ENCODE data around the gene CFTR.
A peak's percentile ranks its signal among the peaks of the same experiment; 100 is the strongest.
"Not testable (repeated sequence)": the region's sequence is repeated elsewhere in the genome, so short reads cannot be mapped to it uniquely, and the experiment has no call there.

The CFTR gene

GRCh38 chr7:117479225-117480054 is at the start of gene CFTR:
CFTR (plus strand) TSS chr7:117480025; CDS start chr7:117480095, 70 bp downstream.
- DNase-seq (ENCODE audit: extremely low spot score, insufficient read length, low read depth) = no peak
- FAIRE-seq = no peak

GRCh38 chr7:117435475-117436043 is 44.3 kb upstream of the CFTR start:
- FAIRE-seq (peak; percentile 89), DNase-seq (ENCODE audit: extremely low spot score, insufficient read length, low read depth) (no peak)

- FAIRE-seq (no peak), DNase-seq (ENCODE audit: extremely low spot score, insufficient read length, low read depth) (no peak)
Measured at GRCh38 chr7:117444646-117445045, 35.2 kb upstream of the CFTR start.

- DNase-seq (ENCODE audit: extremely low spot score, insufficient read length, low read depth) (no peak), FAIRE-seq (no peak)
Measured at GRCh38 chr7:117445206-117445605, 34.6 kb upstream of the CFTR start.

- FAIRE-seq (no peak), DNase-seq (ENCODE audit: extremely low spot score, insufficient read length, low read depth) (no peak)
Measured at GRCh38 chr7:117446220-117446815, 33.5 kb upstream of the CFTR start.

GRCh38 chr7:117448655-117449054 is 31.2 kb upstream of the CFTR start:
- DNase-seq (ENCODE audit: extremely low spot score, insufficient read length, low read depth) = no peak
- no peak for FAIRE-seq

- FAIRE-seq (peak; percentile 74), DNase-seq (ENCODE audit: extremely low spot score, insufficient read length, low read depth) (no peak)
Measured at GRCh38 chr7:117458977-117459583, 20.7 kb upstream of the CFTR start.

- no peak for FAIRE-seq
- DNase-seq (ENCODE audit: extremely low spot score, insufficient read length, low read depth) = no peak
Measured at GRCh38 chr7:117459735-117460134, 20.1 kb upstream of the CFTR start.

- FAIRE-seq; DNase-seq (ENCODE audit: extremely low spot score, insufficient read length, low read depth): not testable (repeated sequence)
Measured at GRCh38 chr7:117460815-117461214, 19.0 kb upstream of the CFTR start.

GRCh38 chr7:117468174-117468573 is 11.7 kb upstream of the CFTR start:
- DNase-seq (ENCODE audit: extremely low spot score, insufficient read length, low read depth) (no peak), FAIRE-seq (no peak)

GRCh38 chr7:117470777-117471176 is 9.0 kb upstream of the CFTR start:
- DNase-seq (ENCODE audit: extremely low spot score, insufficient read length, low read depth) = no peak
- FAIRE-seq = peak; percentile 50

GRCh38 chr7:117472335-117472734 is 7.5 kb upstream of the CFTR start:
- no peak for FAIRE-seq
- DNase-seq (ENCODE audit: extremely low spot score, insufficient read length, low read depth) = no peak

- no peak for FAIRE-seq
Measured at GRCh38 chr7:117476557-117477215, 3.1 kb upstream of the CFTR start.

GRCh38 chr7:117478836-117479224 is 995 bp upstream of the CFTR start:
- DNase-seq (ENCODE audit: extremely low spot score, insufficient read length, low read depth) (no peak), FAIRE-seq (no peak)

More at GRCh38 chr7:117476557-117477215, 3.1 kb upstream of the CFTR start:
- DNase-seq (ENCODE audit: extremely low spot score, insufficient read length, low read depth) = no peak

GRCh38 chr7:117480055-117480362 is 184 bp downstream of the CFTR start:
- FAIRE-seq (no peak), DNase-seq (ENCODE audit: extremely low spot score, insufficient read length, low read depth) (no peak)

- DNase-seq (ENCODE audit: extremely low spot score, insufficient read length, low read depth) (no peak), FAIRE-seq (no peak)
Measured at GRCh38 chr7:117480978-117481377, 1.2 kb downstream of the CFTR start.

GRCh38 chr7:117485118-117485620 is 5.3 kb downstream of the CFTR start:
- DNase-seq (ENCODE audit: extremely low spot score, insufficient read length, low read depth) (no peak), FAIRE-seq (no peak)

- DNase-seq (ENCODE audit: extremely low spot score, insufficient read length, low read depth) (no peak), FAIRE-seq (no peak)
Measured at GRCh38 chr7:117489016-117489415, 9.2 kb downstream of the CFTR start.

- DNase-seq (ENCODE audit: extremely low spot score, insufficient read length, low read depth) = no peak
- FAIRE-seq = no peak
Measured at GRCh38 chr7:117489430-117489829, 9.6 kb downstream of the CFTR start.

GRCh38 chr7:117489911-117490310 is 10.1 kb downstream of the CFTR start:
- FAIRE-seq = no peak
- no peak for DNase-seq (ENCODE audit: extremely low spot score, insufficient read length, low read depth)
